SK-N-MC (cell line): ENCODE measurements around the gene ULK3.

Experiments
- DNase-seq: peaks from one replicate; pipeline ENCODE4 v3.0.0-alpha.2; 2011; ENCODE audit warnings: low read depth, low spot score
- H3K27ac ChIP-seq: fragments of 200-600 bp; sonication (generic); 2 replicates; pipeline ENCODE4 v1.5.1; 2016; ENCODE audit warnings: mixed run types
- H3K36me3 ChIP-seq: fragments of 200-600 bp; sonication (generic); 2 replicates; pipeline ENCODE4 v1.6.1; 2017; ENCODE audit warnings: antibody characterized with exemption, low read length, mixed read lengths; ENCODE audit not compliant: insufficient read depth
- H3K4me3 ChIP-seq: fragments of 200-600 bp; sonication (generic); 2 replicates; pipeline ENCODE4 v1.5.1; 2016
- H3K9ac ChIP-seq: fragments of 200-600 bp; sonication (generic); 2 replicates; pipeline ENCODE4 v1.8.0; 2017; ENCODE audit warnings: mixed run types, mixed read lengths; ENCODE audit not compliant: insufficient read length
- H3K9me3 ChIP-seq: fragments of 200-600 bp; sonication (generic); 2 replicates; pipeline ENCODE4 v1.6.1; 2017; ENCODE audit warnings: low read depth, mild to moderate bottlenecking, antibody characterized with exemption, low read length, moderate library complexity, mixed read lengths
- EZH2 ChIP-seq: fragments of 200-600 bp; sonication (generic); IDR thresholded peaks from one replicate; pipeline ENCODE4 v1.6.1; 2017; ENCODE audit warnings: antibody characterized with exemption
- FOXP2 ChIP-seq: optimal IDR thresholded peaks from 2 replicates; pipeline ENCODE3; 2011; ENCODE audit warnings: mild to moderate bottlenecking, moderate library complexity; ENCODE audit not compliant: insufficient read depth; ENCODE audit errors: extremely low read length, control extremely low read depth
- POLR2AphosphoS5 ChIP-seq: IDR thresholded peaks from 2 replicates; pipeline ENCODE4 v1.6.1; 2012; ENCODE audit warnings: mild to moderate bottlenecking, low read depth, low read length, borderline replicate concordance

Gene ULK3

DNA sequence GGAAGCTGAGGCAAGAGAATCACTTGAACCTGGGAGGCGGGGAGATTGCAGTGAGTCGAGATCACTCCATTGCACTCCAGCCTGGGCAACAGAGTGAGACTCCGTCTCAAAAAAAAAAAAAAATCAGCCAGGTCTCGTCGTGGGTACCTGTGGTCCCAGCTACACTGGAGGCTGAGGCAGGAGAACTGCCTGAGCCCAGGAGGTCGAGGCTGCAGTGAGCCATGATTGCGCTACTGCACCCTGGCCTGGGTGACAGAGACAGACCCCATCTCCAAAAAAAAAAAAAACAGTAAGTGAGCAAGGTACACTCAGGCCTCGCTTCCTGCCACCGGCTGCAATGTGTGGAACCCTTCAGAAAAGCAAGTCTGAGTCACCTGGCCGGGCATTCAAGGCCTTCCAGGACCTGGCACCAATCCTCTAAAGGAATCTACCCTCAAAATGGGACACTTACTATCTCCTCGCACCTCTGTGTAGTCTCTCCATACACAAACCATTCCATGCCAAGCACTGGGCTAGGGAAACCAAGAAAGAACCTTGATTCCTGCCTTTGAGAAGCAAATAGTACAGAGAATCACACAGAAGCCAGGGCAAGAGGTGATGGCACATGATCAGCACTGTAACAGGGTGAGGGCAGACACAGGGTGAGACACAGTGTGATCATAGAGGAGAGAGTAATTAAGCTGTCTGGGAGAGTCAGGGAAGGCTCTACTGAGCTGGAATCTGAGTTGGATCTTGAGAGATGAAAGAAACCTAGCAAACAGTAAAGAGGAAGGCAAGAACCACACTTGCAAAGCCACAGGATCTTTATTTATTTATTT is 20.5 kb upstream of the ULK3 start:
- peaks cover 15% of the 10 kb centered on the region for H3K36me3 ChIP-seq
- no peak overlapping the region for H3K9ac ChIP-seq
- no peak for TF ChIP-seq POLR2AphosphoS5
- no peak for TF ChIP-seq FOXP2
- no peak for TF ChIP-seq EZH2
- no peaks in the 10 kb centered on the region for H3K9me3 ChIP-seq
- H3K4me3 ChIP-seq: no peak overlapping the region
- no peak for DNase-seq
- peak overlapping the region; percentile 68 for H3K27ac ChIP-seq

DNA sequence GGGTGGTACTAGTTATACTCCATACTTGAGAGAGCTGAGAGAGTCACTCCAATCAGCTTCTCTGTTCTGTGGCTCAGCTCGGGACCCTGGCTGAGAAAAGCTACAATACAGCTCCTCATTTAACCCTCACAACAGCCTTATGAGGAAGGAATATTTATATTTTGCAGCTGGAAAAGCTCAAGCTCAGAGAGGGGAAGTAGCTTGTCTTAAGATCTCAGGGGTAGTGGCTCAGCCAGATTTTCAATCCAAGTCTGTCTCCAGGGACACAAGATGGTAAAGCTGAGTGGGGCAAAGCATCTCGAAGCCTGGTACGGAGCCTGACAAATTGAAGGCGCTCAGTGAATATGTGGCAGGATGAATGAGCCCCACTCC is 15.4 kb upstream of the ULK3 start:
- peaks cover 12% of the 10 kb centered on the region; the same call in 1 of the 2 replicates for H3K36me3 ChIP-seq
- H3K9ac ChIP-seq: no peak overlapping the region

DNA sequence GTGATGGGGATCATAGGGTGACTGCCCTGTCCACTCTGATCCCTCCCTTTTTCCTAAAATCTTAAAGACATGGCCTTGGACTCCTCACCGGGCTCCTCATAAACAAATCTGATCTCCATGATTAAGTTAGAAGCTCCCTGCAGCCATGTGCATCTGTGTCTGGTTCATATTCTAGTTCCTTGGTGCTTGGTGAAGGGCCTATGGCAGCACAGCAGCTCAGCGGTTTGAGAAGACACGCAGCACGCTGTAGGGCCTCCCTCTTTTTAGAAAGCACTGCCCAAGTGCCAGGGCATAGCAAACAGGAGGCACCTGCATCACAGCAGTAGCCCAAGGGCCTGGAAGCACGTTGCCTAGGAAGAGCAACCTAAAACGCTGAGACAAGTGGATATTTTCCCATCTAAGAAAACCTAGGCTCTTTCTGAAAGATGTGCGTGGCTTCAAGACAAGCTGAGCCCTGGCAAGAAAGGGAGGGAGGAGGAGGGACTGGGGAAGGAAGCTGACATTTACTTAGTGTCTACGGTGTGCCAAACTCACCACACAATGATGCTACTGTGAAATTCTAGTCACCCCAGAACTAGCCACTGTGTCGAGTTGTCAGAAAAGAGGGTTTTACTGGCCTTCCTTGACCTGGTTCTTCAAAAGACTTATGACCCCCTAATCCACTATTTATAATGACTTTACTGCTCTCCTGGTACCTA is 14.9 kb upstream of the ULK3 start:
- Histone ChIP-seq H3K27ac (0 out of 2 replicates have a peak overlapping the region, but pooled peaks have one; percentile 13), H3K4me3 (no peak overlapping the region), H3K9ac (no peak overlapping the region), H3K9me3 (no peaks in the 10 kb centered on the region), H3K36me3 (peaks cover 17% of the 10 kb centered on the region; the same call in 1 of the 2 replicates)
- no peak for DNase-seq
- TF ChIP-seq EZH2 (no peak), FOXP2 (no peak), POLR2AphosphoS5 (no peak)

More for the DNA sequence above, 15.4 kb upstream of the ULK3 start:
- Histone ChIP-seq H3K9me3 (no peaks in the 10 kb centered on the region), H3K27ac (peak overlapping the region; percentile 11; the same call in 1 of the 2 replicates), H3K4me3 (no peak overlapping the region)
- no peak for DNase-seq
- no peak for TF ChIP-seq POLR2AphosphoS5
- TF ChIP-seq FOXP2: no peak
- TF ChIP-seq EZH2: no peak

DNA sequence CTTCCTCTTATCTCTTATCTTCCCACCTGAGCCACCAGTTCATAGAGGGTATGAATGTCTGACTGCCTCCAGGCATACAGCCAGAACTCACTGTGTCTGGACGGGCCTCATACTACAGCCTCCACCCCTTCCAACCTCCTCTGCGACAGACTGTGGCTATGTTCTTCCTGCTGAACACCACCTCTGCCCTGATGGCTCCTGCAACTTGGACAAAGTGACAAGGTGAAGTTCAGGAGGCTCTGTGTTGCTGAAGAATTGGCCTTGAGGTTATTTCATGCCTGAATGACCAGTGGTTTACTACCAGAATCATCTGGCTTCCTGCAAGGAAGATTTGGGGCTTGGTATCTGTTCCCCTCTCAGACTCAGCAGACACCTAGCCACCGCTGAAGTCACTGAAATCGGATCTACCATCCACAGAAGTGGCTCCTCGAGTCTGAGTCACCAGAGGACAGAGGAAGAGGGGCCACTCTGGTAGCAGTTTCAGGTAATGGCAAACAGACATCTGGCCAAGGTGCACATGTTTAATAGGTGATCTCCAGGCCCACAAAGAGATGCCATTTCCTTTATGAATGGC is 14.2 kb upstream of the ULK3 start:
- no peak overlapping the region for H3K9ac ChIP-seq
- no peak overlapping the region for H3K4me3 ChIP-seq
- H3K36me3 ChIP-seq: peaks cover 22% of the 10 kb centered on the region; the same call in 1 of the 2 replicates
- H3K9me3 ChIP-seq: no peaks in the 10 kb centered on the region
- no peak for TF ChIP-seq POLR2AphosphoS5
- no peak for TF ChIP-seq FOXP2
- TF ChIP-seq EZH2: no peak
- H3K27ac ChIP-seq: no peak overlapping the region
- no peak for DNase-seq

- Histone ChIP-seq H3K36me3 (peaks cover 28% of the 10 kb centered on the region; the same call in 1 of the 2 replicates), H3K27ac (no peak overlapping the region), H3K9me3 (no peaks in the 10 kb centered on the region), H3K9ac (no peak overlapping the region), H3K4me3 (no peak overlapping the region)
- no peak for DNase-seq
- TF ChIP-seq FOXP2 (no peak), EZH2 (no peak), POLR2AphosphoS5 (no peak)
Measured at GRCh38 chr15:74856537-74856936, 13.6 kb upstream of the ULK3 start.

GRCh38 chr15:74855857-74856256 is 12.9 kb upstream of the ULK3 start:
- Histone ChIP-seq H3K9ac (no peak overlapping the region), H3K27ac (no peak overlapping the region), H3K36me3 (peaks cover 35% of the 10 kb centered on the region; the same call in 1 of the 2 replicates), H3K4me3 (no peak overlapping the region), H3K9me3 (no peaks in the 10 kb centered on the region)
- no peak for TF ChIP-seq EZH2
- TF ChIP-seq POLR2AphosphoS5: no peak
- no peak for TF ChIP-seq FOXP2
- DNase-seq: no peak

DNA sequence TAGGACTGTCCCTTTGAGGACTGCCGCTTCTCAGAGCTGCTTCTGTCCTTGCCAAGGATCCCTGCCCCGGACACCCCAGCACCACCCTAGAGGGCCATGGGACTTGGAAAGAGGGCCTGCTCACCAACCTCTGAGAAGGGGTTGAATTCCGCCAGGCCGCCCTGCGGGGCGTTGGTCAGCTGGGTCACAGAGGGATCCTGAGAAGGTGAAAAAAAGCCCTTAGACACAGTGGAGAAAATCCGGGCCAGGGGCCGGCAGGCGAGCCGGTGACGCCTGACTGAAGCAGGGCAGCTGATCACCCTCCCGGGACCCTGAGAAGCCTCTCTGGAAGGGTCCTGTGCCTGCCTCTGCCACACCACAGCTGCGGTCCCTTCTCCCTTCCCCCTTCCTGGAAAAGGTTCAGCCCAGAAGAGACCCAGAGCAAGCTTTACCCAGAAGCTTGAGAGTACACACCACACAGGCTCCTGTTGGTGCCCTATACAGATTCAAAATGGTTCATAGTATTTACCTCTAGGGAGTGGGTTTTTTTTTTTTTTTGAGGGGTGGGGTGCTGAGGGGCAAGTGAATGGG is 11.6 kb upstream of the ULK3 start:
- peaks cover 47% of the 10 kb centered on the region; the same call in 1 of the 2 replicates for H3K36me3 ChIP-seq
- no peak overlapping the region for H3K27ac ChIP-seq
- H3K9me3 ChIP-seq: no peaks in the 10 kb centered on the region
- H3K4me3 ChIP-seq: no peak overlapping the region
- TF ChIP-seq FOXP2 (no peak), POLR2AphosphoS5 (no peak), EZH2 (no peak)
- H3K9ac ChIP-seq: no peak overlapping the region
- no peak for DNase-seq

GRCh38 chr15:74851960-74852359 is 9.0 kb upstream of the ULK3 start:
- Histone ChIP-seq H3K4me3 (no peak overlapping the region), H3K9me3 (no peaks in the 10 kb centered on the region), H3K36me3 (peaks cover 56% of the 10 kb centered on the region; the same call in 1 of the 2 replicates), H3K9ac (no peak overlapping the region), H3K27ac (no peak overlapping the region)
- TF ChIP-seq FOXP2: no peak
- TF ChIP-seq POLR2AphosphoS5: no peak
- TF ChIP-seq EZH2: no peak
- no peak for DNase-seq
